Measurements from ENCODE around the gene RASGRP3.

DNA sequence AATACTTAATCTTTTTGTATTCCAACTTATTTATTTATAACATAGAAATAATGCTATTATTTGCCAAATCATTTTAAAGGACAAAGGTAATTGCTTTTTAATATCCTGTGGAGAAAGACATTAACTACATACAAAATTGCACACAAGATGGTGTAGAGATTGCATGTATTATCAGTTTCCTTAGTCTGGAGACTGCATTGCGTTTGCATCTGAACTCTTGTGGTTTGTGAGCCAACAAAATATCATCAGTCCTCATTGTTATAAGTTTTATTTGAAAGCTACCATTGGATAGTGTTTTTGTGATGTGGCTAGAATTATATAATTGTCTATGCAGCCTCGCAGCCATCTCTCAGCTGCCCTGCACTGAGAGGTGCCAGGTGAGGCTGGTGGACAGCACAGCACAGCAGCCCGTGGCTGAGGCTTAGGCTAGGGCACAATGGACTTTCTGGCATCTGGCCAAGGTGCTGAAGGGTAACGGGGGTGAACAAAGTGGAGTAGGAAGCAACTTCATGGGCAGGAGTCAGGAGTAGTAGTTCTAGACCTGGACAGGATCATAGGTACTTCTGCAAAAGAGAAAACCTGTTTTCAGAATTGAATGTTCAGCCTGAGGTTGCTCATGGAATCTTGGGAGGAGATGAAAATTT lies 15.1 kb downstream of the RASGRP3 start:
- TF ChIP-seq GATA3 (IDR thresholded peaks at IDR 0.05; ENCODE audit: low read depth, low read length) (no peak), GATA2 (IDR thresholded peaks at IDR 0.05; ENCODE audit: low read depth, low read length) (no peak)

All from SH-SY5Y (cell line).